Neural progenitor cell (in vitro differentiated cells): ENCODE measurements around the gene ANGPTL5. TPM values are rescaled to one million over a fixed set of nuclear protein-coding genes. Genes with fewer than 3 reads are reported as not detected.

ENCODE experiments used
- DNase-seq: peaks from one replicate; pipeline ENCODE4 v3.0.0-alpha.2; 2016; ENCODE audit warnings: low spot score
- H2AFZ ChIP-seq: fragments of 200-600 bp; sonication (generic); replicated peaks from 2 replicates; pipeline ENCODE4 v1.6.1; 2016; ENCODE audit warnings: antibody characterized with exemption
- H3F3A ChIP-seq: fragments of 200-600 bp; sonication (generic); 2 replicates; pipeline ENCODE4 v1.6.1; 2016; ENCODE audit warnings: antibody characterized with exemption, low read depth
- H3K27ac ChIP-seq: fragments of 200-600 bp; sonication (generic); 2 replicates; pipeline ENCODE4 v1.5.1; 2016; ENCODE audit warnings: mild to moderate bottlenecking
- H3K27me3 ChIP-seq: fragments of 200-600 bp; sonication (generic); 2 replicates; pipeline ENCODE4 v1.6.1; 2016; ENCODE audit warnings: mild to moderate bottlenecking, moderate library complexity
- H3K36me3 ChIP-seq: fragments of 200-600 bp; sonication (generic); 2 replicates; pipeline ENCODE4 v1.5.1; 2016
- H3K4me1 ChIP-seq: fragments of 200-600 bp; sonication (generic); 2 replicates; pipeline ENCODE4 v1.6.1; 2016; ENCODE audit warnings: mixed run types
- H3K4me2 ChIP-seq: fragments of 200-600 bp; sonication (generic); 2 replicates; pipeline ENCODE4 v1.6.1; 2016
- H3K4me3 ChIP-seq: fragments of 200-600 bp; sonication (generic); 2 replicates; pipeline ENCODE4 v1.5.1; 2016
- H3K79me2 ChIP-seq: fragments of 200-600 bp; sonication (generic); 2 replicates; pipeline ENCODE4 v1.6.1; 2016; ENCODE audit warnings: low read depth
- H3K9ac ChIP-seq: fragments of 200-600 bp; sonication (generic); 2 replicates; pipeline ENCODE4 v1.6.1; 2016
- H3K9me3 ChIP-seq: fragments of 200-600 bp; sonication (generic); 2 replicates; pipeline ENCODE4 v1.5.1; 2016; ENCODE audit warnings: low read depth
- H4K20me1 ChIP-seq: fragments of 200-600 bp; sonication (generic); 2 replicates; pipeline ENCODE4 v1.6.1; 2016; ENCODE audit warnings: low read depth
- H3K27ac Mint-ChIP-seq: 3 replicates; pipeline ENCODE4 v1.8.0; 2021; ENCODE audit warnings: mixed read lengths
- H3K27me3 Mint-ChIP-seq: 2 replicates; pipeline ENCODE4 v1.8.0; 2022; ENCODE audit warnings: low read depth, mild to moderate bottlenecking, inconsistent platforms, moderate library complexity, mixed read lengths; ENCODE audit not compliant: insufficient read depth
- H3K36me3 Mint-ChIP-seq: 3 replicates; pipeline ENCODE4 v1.8.0; 2021; ENCODE audit warnings: mixed read lengths
- H3K4me1 Mint-ChIP-seq: 3 replicates; pipeline ENCODE4 v1.8.0; 2021; ENCODE audit warnings: mixed read lengths
- H3K4me3 Mint-ChIP-seq: 3 replicates; pipeline ENCODE4 v1.8.0; 2021; ENCODE audit warnings: mild to moderate bottlenecking, moderate library complexity, mixed read lengths
- H3K9me3 Mint-ChIP-seq: 3 replicates; pipeline ENCODE4 v1.8.0; 2020; ENCODE audit warnings: mixed read lengths
- CTCF ChIP-seq: fragments of 200-600 bp; sonication (generic); IDR thresholded peaks from 2 replicates; pipeline ENCODE4 v1.5.1; 2017; ENCODE audit warnings: antibody characterized with exemption, mild to moderate bottlenecking
- EZH2 ChIP-seq: fragments of 200-600 bp; sonication (generic); IDR thresholded peaks from 2 replicates; pipeline ENCODE4 v1.6.1; 2017; ENCODE audit warnings: antibody characterized with exemption, mild to moderate bottlenecking, moderate library complexity
- EZH2phosphoT487 ChIP-seq: fragments of 200-600 bp; sonication (generic); IDR thresholded peaks from 2 replicates; pipeline ENCODE4 v1.6.1; 2017; ENCODE audit warnings: antibody characterized with exemption
- total RNA-seq: library from RNA; depleted of rRNA; stranded (reverse); fragments of >200 nt; gene quantifications from 2 replicates; pipeline ENCODE4 v1.2.3, GENCODE V29; 2015; ENCODE audit warnings: low replicate concordance

Gene ANGPTL5
- total RNA-seq, 1 donor from 2014 or later: not detected

GRCh38 chr11:101944923-101945322 lies 28.6 kb upstream of the ANGPTL5 start:
- Histone ChIP-seq H3K4me1 (no peaks in the 10 kb centered on the region), H3K4me3 (no peak overlapping the region), H3K9me3 (no peaks in the 10 kb centered on the region), H3F3A (no peaks in the 10 kb centered on the region), H3K36me3 (no peaks in the 10 kb centered on the region), H3K9ac (no peak overlapping the region), H3K27ac (no peak overlapping the region), H2AFZ (no peak overlapping the region), H3K79me2 (no peaks in the 10 kb centered on the region), H3K4me2 (no peak overlapping the region), H4K20me1 (no peaks in the 10 kb centered on the region), H3K27me3 (no peaks in the 10 kb centered on the region)
- no peak overlapping the region for H3K27ac Mint-ChIP-seq
- TF ChIP-seq EZH2phosphoT487 (no peak), EZH2 (no peak), CTCF (no peak)
- DNase-seq: no peak
- H3K27me3 Mint-ChIP-seq: no peaks in the 10 kb centered on the region
- H3K4me3 Mint-ChIP-seq: no peak overlapping the region
- no peaks in the 10 kb centered on the region for H3K4me1 Mint-ChIP-seq
- H3K9me3 Mint-ChIP-seq: no peaks in the 10 kb centered on the region
- no peaks in the 10 kb centered on the region for H3K36me3 Mint-ChIP-seq

- Mint-ChIP-seq H3K4me3 (no peak overlapping the region), H3K27ac (no peak overlapping the region), H3K4me1 (no peaks in the 10 kb centered on the region), H3K36me3 (no peaks in the 10 kb centered on the region), H3K27me3 (no peaks in the 10 kb centered on the region), H3K9me3 (peaks cover 2% of the 10 kb centered on the region)
- no peak overlapping the region for H3K4me3 ChIP-seq
- H3F3A ChIP-seq: no peaks in the 10 kb centered on the region
- no peaks in the 10 kb centered on the region for H3K4me1 ChIP-seq
- no peaks in the 10 kb centered on the region for H3K79me2 ChIP-seq
- no peak overlapping the region for H3K27ac ChIP-seq
- no peak overlapping the region for H3K9ac ChIP-seq
- H2AFZ ChIP-seq: no peak overlapping the region
- no peak for TF ChIP-seq EZH2
- no peak for TF ChIP-seq EZH2phosphoT487
- no peak for TF ChIP-seq CTCF
- no peak overlapping the region for H3K4me2 ChIP-seq
- H3K9me3 ChIP-seq: no peaks in the 10 kb centered on the region
- H4K20me1 ChIP-seq: no peaks in the 10 kb centered on the region
- no peaks in the 10 kb centered on the region for H3K27me3 ChIP-seq
- no peaks in the 10 kb centered on the region for H3K36me3 ChIP-seq
- DNase-seq: no peak
These were observed 24.7 kb upstream of the ANGPTL5 start for GRCh38 chr11:101940901-101941520.

GRCh38 chr11:101931692-101932091 lies 15.4 kb upstream of the ANGPTL5 start:
- peaks cover 3% of the 10 kb centered on the region for H3K4me1 Mint-ChIP-seq
- Histone ChIP-seq H3K27ac (no peak overlapping the region), H4K20me1 (no peaks in the 10 kb centered on the region), H3K27me3 (no peaks in the 10 kb centered on the region), H3K36me3 (no peaks in the 10 kb centered on the region), H3K4me2 (no peak overlapping the region), H2AFZ (no peak overlapping the region), H3K4me1 (no peaks in the 10 kb centered on the region), H3K9me3 (no peaks in the 10 kb centered on the region), H3K9ac (no peak overlapping the region), H3F3A (no peaks in the 10 kb centered on the region), H3K79me2 (no peaks in the 10 kb centered on the region), H3K4me3 (no peak overlapping the region)
- H3K27me3 Mint-ChIP-seq: no peaks in the 10 kb centered on the region
- no peak overlapping the region for H3K27ac Mint-ChIP-seq
- TF ChIP-seq EZH2: no peak
- no peak for TF ChIP-seq CTCF
- no peak for TF ChIP-seq EZH2phosphoT487
- peaks cover 2% of the 10 kb centered on the region for H3K36me3 Mint-ChIP-seq
- no peak overlapping the region for H3K4me3 Mint-ChIP-seq
- no peak for DNase-seq
- H3K9me3 Mint-ChIP-seq: peaks cover 3% of the 10 kb centered on the region
